Skeletal muscle tissue (tissue), 4 donors: ENCODE results near the gene CSPG5. TPM values are rescaled to one million over a fixed set of nuclear protein-coding genes. Genes with fewer than 3 reads are reported as not detected.

ENCODE experiments used
- H3K27ac ChIP-seq: one replicate; pipeline ENCODE4 v1.7.0; 2013; ENCODE audit warnings: mild to moderate bottlenecking, low read depth, low read length, inconsistent platforms
- H3K27me3 ChIP-seq, 3 donors: one replicate each; pipeline ENCODE4 v1.7.0; 2013; ENCODE audit warnings: low read length in 3 of 3; ENCODE audit not compliant: control insufficient read depth in 3 of 3, insufficient read depth in 3 of 3
- H3K36me3 ChIP-seq, 3 donors: one replicate each; pipeline ENCODE4 v1.7.0; 2013; ENCODE audit warnings: low read length in 3 of 3; ENCODE audit not compliant: control insufficient read depth in 3 of 3, insufficient read depth in 3 of 3
- H3K4me1 ChIP-seq, 3 donors: one replicate each; pipeline ENCODE4 v1.7.0; 2013; ENCODE audit warnings: low read length in 3 of 3, mild to moderate bottlenecking in 3 of 3; ENCODE audit not compliant: control insufficient read depth in 3 of 3, insufficient read depth in 3 of 3
- H3K4me3 ChIP-seq, 3 donors: one replicate each; pipeline ENCODE4 v1.7.0; 2013; ENCODE audit warnings: low read length in 3 of 3
- H3K9ac ChIP-seq, 3 donors: one replicate each; pipeline ENCODE4 v1.7.0; 2013; ENCODE audit warnings: low read length in 3 of 3, mild to moderate bottlenecking in 3 of 3, moderate library complexity in 2 of 3, low read depth in 1 of 3
- H3K9me3 ChIP-seq, 3 donors: one replicate each; pipeline ENCODE4 v1.7.0; 2013; ENCODE audit warnings: low read length in 3 of 3; ENCODE audit not compliant: control insufficient read depth in 3 of 3
- total RNA-seq: library from RNA; depleted of rRNA; stranded (reverse); fragments of >200 nt; gene quantifications from one replicate; pipeline ENCODE4 v1.2.3, GENCODE V29; 2014
- donor health status: Osteomylitis.

CSPG5 gene
- total RNA-seq, 1 donor from 2014 or later: 1.0 TPM

DNA sequence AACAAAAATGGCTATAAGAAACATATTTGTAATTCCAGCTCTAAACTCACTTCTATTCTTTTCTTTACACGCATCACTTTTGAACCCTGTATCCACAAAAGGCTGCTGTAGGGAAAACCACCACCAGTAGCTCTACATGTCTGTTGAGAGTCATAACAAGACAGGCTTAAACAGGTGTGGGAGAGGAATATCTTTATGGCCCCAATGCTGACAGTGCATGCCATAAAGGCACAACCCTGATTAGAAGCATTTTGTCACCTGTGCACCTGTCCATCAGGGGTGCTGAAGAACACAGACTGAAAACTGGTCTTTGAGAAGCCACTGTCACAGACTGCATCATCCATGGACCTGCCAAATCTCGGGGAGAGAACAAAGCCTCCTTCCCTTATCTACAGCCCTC is 11.6 kb upstream of the CSPG5 start:
- Histone ChIP-seq H3K9me3 (no peaks in the 10 kb centered on the region), H3K36me3 (peaks cover 11 to 38% (median 18%) of the 10 kb centered on the region in 3 donors), H3K27me3 (no peaks in the 10 kb centered on the region), H3K27ac (no peak overlapping the region), H3K4me3 (no peak overlapping the region), H3K4me1 (no peaks in the 10 kb centered on the region), H3K9ac (no peak overlapping the region)

DNA sequence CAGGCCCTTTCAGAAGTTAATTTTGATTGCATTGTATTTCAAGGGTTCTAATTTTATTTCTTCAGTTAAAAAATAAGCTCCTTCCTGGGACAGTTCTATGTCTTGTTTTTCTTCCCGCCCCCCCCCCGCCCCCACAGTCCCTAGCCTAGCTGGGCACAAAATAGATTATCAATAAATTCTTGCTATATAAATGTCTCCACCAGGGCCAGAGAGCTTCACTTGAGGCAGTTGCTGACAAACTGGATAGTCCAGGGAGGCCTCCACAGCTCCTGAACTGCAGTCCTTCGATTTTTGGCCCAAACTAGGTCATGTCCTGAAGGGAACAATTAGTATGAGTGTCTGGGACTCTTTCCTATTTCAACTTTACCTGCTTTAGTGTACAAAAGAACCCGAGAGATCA is 9.9 kb upstream of the CSPG5 start:
- Histone ChIP-seq H3K4me1 (peaks cover 0 to 3% (median under 1%) of the 10 kb centered on the region in 3 donors), H3K27me3 (no peaks in the 10 kb centered on the region), H3K9ac (no peak overlapping the region), H3K9me3 (no peaks in the 10 kb centered on the region), H3K36me3 (peaks cover 11 to 33% (median 18%) of the 10 kb centered on the region in 3 donors), H3K4me3 (no peak overlapping the region), H3K27ac (no peak overlapping the region)

DNA sequence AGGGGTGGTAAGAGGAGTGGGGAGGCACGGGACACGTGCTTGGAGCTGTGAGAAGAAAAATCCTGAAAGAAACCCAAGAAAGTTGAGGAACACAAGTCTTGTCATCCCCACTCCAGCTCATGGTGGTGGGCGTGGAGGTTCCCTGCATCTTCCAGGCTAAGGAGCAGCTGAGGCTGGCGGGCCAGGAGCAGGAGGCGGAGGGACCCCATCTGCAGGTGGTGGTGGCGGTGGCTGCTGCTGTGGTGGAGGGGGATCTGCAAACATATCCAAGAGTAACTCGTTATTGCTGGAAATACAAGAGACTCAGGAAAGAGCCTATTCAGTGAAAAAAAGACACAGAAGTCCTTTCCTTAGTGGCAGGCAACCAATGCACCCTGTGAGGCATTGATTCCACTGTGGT is 9.4 kb upstream of the CSPG5 start:
- H3K4me3 ChIP-seq: no peak overlapping the region
- peaks cover 9 to 33% (median 18%) of the 10 kb centered on the region in 3 donors for H3K36me3 ChIP-seq
- peaks cover 0 to 6% (median 3%) of the 10 kb centered on the region in 3 donors for H3K4me1 ChIP-seq
- H3K9me3 ChIP-seq: no peaks in the 10 kb centered on the region
- no peak overlapping the region for H3K9ac ChIP-seq
- H3K27ac ChIP-seq: no peak overlapping the region
- no peaks in the 10 kb centered on the region for H3K27me3 ChIP-seq

- H3K4me3 ChIP-seq: no peak overlapping the region
- peaks cover 0 to 10% (median 6%) of the 10 kb centered on the region in 3 donors for H3K4me1 ChIP-seq
- H3K27ac ChIP-seq: no peak overlapping the region
- no peaks in the 10 kb centered on the region for H3K27me3 ChIP-seq
- no peak overlapping the region for H3K9ac ChIP-seq
- peaks cover 9 to 33% (median 18%) of the 10 kb centered on the region in 3 donors for H3K36me3 ChIP-seq
- no peaks in the 10 kb centered on the region for H3K9me3 ChIP-seq
Observed at GRCh38 chr3:47586746-47587145, 8.1 kb upstream of the CSPG5 start.

DNA sequence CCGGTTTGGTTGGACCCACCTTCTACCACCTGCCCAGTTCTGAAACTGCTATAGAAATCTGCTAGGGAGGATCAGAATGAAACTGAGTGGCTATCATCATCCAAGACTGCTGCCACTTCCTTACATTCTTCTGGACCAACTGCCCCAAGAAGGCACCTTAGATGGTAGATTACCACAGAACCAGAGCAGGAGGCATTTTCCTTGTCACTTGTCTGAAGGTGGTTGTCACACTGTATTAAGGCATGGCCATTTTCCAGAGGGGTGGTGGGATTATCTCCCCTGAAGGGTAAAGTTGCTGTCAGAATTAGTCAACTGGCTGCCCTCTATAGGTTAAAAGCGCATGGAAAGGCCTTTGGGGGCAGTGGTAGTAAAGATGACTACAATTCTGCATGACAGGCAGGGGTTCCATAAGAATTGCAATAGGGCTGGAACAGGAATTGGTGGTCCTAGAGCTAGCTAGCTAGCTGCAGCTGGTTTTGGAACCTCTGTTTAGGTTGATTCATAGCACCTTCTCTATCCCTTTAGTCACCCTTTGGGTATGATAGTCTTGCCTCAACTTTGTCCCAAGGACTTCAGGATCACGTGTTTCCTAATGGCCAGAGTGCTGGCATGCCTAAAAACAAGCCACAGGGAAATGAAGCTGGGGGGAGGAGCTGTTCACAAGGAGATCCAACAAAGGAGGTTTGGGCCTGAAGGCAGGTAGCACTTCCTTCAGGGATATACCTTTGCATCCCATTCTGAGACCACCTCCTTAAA is 4.8 kb upstream of the CSPG5 start:
- Histone ChIP-seq H3K9me3 (no peaks in the 10 kb centered on the region), H3K4me3 (no peak overlapping the region), H3K27ac (no peak overlapping the region), H3K27me3 (peaks cover 0 to 6% (median 4%) of the 10 kb centered on the region in 3 donors), H3K9ac (no peak overlapping the region), H3K4me1 (peaks cover 6 to 14% (median 12%) of the 10 kb centered on the region in 3 donors), H3K36me3 (peaks cover 4 to 17% (median 12%) of the 10 kb centered on the region in 3 donors)

DNA sequence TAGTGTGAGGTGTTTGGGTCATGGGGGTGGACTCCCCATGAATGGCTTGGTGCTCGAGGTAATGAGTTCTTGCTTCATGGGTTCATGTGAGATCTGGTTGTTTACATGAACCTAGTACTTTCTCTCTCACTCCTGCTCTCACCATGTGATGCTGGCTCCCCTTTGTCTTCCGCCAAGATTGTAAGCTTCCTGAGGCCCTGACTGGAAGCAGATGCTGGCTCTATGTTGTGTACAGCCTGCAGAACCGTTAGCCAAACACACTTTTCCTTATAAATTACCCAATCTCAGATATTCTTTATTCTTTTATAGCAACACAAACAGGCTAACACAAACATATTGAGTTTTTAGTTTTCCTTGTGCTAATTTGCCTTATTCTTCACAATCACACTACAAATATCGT is 3.2 kb upstream of the CSPG5 start:
- peaks cover 6 to 18% (median 16%) of the 10 kb centered on the region in 3 donors for H3K4me1 ChIP-seq
- no peaks in the 10 kb centered on the region for H3K9me3 ChIP-seq
- H3K9ac ChIP-seq: no peak overlapping the region
- H3K36me3 ChIP-seq: peaks cover 0 to 4% (median 0%) of the 10 kb centered on the region in 3 donors
- H3K27me3 ChIP-seq: peaks cover 3 to 14% (median 4%) of the 10 kb centered on the region in 3 donors
- no peak overlapping the region for H3K27ac ChIP-seq
- H3K4me3 ChIP-seq: no peak overlapping the region

- Histone ChIP-seq H3K27me3 (peaks cover 3 to 16% (median 4%) of the 10 kb centered on the region in 3 donors), H3K9ac (no peak overlapping the region), H3K36me3 (peaks cover 0 to 2% (median 0%) of the 10 kb centered on the region in 3 donors), H3K9me3 (no peaks in the 10 kb centered on the region), H3K27ac (no peak overlapping the region), H3K4me1 (peaks cover 6 to 18% (median 16%) of the 10 kb centered on the region in 3 donors), H3K4me3 (no peak overlapping the region)
Observed at GRCh38 chr3:47581422-47581821, 2.8 kb upstream of the CSPG5 start.

DNA sequence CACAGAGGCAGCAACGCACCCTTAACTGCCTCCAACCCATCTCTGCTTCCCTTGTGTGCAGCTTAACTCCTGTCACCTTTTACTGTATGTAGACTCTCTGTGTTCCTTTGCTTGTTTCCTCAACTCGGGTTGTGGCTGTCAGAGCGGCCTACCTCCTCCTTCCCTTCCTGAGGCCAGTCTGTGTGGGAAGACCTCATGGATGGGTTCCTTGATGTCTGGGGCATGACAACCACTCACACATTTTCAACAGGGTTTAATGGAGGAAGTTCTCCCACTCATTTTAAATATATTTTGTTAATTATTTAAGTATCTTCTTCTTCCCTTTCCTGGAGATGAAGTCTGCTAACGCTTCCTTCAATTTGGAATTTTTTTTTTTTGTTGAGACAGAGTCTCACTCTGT is 1.8 kb upstream of the CSPG5 start:
- Histone ChIP-seq H3K9ac (no peak overlapping the region), H3K9me3 (no peaks in the 10 kb centered on the region), H3K36me3 (peaks cover 0 to 1% (median 0%) of the 10 kb centered on the region in 3 donors), H3K27me3 (peaks cover 3 to 16% (median 4%) of the 10 kb centered on the region in 3 donors), H3K4me1 (peaks cover 6 to 18% (median 16%) of the 10 kb centered on the region in 3 donors), H3K27ac (no peak overlapping the region), H3K4me3 (no peak overlapping the region)

- Histone ChIP-seq H3K9ac (no peak overlapping the region), H3K27ac (no peak overlapping the region), H3K4me1 (peaks cover 6 to 18% (median 16%) of the 10 kb centered on the region in 3 donors), H3K36me3 (no peaks in the 10 kb centered on the region), H3K4me3 (no peak overlapping the region), H3K9me3 (no peaks in the 10 kb centered on the region), H3K27me3 (peaks cover 3 to 16% (median 4%) of the 10 kb centered on the region in 3 donors)
Observed at GRCh38 chr3:47579875-47580274, 1.2 kb upstream of the CSPG5 start.

GRCh38 chr3:47578119-47578632 is 489 bp downstream of the CSPG5 start:
- Histone ChIP-seq H3K4me1 (peaks cover 6 to 13% (median 12%) of the 10 kb centered on the region in 3 donors), H3K9me3 (no peaks in the 10 kb centered on the region), H3K9ac (no peak overlapping the region), H3K36me3 (no peaks in the 10 kb centered on the region), H3K27ac (no peak overlapping the region), H3K27me3 (peaks cover 4 to 16% (median 7%) of the 10 kb centered on the region in 3 donors), H3K4me3 (peak overlapping the region in 2 of 3 donors; percentile 61 to 63)
